Activated CD4-positive, alpha-beta T cell treated with anti-CD3 and anti-CD28 coated beads, Interleukin-2, amount 50 U/mL, for 1 hour (primary cell): ENCODE results near the gene PEX13.

Source experiments
- DNase-seq: peaks from one replicate; pipeline ENCODE4 v3.0.0-alpha.2; 2020

PEX13 gene

DNA sequence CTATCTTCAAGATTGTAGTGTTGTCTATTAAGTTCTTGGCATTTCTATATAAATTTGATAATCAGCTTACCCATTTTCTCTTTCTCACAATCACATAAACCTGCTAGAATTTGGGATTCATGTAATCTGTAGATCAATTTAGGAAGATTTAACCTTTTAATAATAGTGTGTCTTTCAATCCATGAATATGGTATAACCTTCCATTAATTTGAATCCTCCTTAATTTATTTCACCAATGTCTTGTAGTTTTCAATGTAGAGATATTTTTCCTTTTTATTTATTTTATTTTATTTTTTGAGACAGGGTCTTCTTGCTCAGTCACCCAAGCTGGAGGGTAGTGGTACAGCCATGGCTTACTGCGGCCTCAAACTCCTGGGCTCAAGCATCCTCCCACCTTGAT, 68.4 kb downstream of the PEX13 start:
- no peak for DNase-seq

DNA sequence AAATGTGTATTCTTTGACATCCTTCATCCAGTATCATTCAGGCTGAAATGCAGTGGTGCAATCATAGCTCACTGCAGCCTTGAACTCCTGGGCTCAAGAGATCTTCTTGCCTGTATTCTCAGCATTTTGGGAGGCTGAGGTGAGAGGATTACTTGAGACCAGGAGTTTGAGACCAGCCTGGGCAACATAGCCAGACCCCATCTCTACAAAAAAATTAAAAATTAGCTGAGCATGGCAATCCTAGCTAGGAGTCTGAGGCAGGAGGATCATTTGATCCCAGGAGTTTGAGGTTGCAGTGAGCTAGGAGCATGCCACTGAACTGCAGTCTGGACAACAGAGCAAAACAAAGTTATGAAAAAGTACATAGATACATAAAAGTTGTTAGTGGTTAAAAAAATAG, 72.3 kb downstream of the PEX13 start:
- DNase-seq, result no peak

DNA sequence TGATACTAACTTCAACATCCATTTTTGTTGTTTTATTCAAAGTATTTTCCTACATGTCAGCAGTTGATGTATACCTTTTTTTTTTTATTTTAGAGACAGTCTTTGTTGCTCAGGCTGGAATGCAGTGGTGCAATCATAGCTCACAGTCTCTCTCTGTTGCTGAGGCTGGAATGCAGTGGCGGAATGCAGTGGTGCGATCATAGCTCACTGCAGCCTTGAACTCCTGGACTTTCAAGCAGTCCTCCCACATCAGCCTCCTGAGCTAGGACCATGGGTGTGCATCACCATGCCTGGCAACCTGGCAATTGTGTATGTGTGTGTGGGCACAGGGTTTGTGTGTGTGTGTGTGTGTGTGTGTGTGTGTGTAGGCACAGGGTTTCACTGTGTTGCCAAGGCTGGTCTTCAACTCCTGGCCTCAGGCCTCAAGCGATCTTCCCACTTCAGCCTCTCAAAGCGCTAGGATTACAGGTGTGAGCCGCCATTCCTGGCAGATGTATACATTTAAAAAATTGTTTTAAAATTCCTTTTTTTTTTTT, 72.9 kb downstream of the PEX13 start:
- no peak for DNase-seq

DNA sequence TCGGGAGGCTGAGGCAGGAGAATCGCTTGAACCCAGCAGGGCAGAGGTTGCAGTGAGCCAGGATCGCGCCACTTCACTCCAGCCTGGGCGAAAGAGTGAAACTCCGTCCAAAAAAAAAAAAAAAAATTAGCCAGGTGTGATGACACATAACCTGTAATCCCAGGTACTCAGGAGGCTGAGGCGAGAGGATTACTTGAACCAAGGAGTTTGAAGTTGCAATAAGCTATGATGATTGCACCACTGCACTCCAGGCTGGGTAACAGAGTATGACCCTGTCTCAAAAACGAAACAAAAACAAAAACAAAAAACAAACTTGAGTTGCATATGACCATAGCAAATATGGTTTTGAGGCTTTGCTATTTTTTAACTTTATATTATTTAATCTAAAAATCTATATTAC, 74.0 kb downstream of the PEX13 start:
- DNase-seq, result no peak

DNA sequence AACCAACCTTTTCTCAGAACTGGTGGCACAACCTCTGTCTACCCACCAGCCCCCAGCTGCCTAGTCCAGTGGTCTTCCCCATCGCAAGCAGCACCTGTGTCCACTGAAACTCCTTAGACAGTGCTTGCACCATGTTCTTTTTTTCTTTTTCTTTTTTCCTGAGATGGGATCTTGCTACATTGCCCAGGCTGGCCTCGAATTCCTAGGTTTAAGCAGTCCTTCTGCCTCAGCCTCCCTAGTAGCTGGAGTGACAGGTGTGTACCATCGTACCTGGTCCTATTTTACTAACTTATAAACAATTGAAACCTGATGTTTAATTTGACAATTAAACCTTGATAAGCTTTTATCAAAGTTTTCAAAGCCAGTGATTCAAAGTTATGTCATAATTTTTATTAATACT, 78.9 kb downstream of the PEX13 start:
- DNase-seq, result no peak

DNA sequence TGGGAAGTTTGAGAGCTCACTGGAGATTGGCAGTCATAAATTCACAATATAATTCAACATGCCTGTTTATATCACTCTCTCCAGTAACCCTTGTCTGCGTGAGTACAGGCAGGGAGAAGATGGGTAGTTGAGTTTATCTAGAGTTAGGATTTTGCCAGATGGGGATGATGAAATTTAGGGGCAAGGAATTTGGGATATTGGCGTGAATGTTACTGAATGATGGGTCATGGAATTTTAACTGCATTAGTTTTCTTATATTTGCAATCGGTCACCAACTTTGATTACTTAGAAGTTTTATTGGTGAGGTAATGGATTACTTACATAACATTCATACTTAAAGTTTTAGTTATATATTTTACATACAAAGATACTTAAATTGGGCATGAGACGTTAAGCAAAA, 83.3 kb downstream of the PEX13 start:
- no peak for DNase-seq
